ENCODE measurements around the gene USP49.

DNA sequence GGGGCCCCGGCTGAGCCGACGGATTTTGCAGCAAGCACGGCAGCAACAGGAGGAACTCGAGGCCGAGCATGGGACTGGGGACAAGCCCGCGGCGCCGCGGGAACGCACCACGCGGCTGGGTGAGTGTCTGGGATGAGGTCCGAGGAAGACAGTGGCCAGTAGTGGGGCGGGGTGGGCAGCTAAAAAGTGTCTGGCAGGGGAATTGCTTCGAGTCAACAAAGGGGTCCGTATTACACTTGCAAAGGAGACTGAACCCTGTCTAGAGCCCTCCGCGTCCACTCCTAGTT is 26.5 kb upstream of the USP49 start:
- TF ChIP-seq, protein P1, sequence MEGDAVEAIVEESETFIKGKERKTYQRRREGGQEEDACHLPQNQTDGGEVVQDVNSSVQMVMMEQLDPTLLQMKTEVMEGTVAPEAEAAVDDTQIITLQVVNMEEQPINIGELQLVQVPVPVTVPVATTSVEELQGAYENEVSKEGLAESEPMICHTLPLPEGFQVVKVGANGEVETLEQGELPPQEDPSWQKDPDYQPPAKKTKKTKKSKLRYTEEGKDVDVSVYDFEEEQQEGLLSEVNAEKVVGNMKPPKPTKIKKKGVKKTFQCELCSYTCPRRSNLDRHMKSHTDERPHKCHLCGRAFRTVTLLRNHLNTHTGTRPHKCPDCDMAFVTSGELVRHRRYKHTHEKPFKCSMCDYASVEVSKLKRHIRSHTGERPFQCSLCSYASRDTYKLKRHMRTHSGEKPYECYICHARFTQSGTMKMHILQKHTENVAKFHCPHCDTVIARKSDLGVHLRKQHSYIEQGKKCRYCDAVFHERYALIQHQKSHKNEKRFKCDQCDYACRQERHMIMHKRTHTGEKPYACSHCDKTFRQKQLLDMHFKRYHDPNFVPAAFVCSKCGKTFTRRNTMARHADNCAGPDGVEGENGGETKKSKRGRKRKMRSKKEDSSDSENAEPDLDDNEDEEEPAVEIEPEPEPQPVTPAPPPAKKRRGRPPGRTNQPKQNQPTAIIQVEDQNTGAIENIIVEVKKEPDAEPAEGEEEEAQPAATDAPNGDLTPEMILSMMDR (IDR thresholded peaks at IDR 0.05; ENCODE audit: insufficient read depth, low read length, poor library complexity, severe bottlenecking) = no peak
- TF ChIP-seq EZH2phosphoT487 (conservative IDR thresholded peaks at IDR 0.05; ENCODE audit: low read length) = no peak

All from SU-DHL-6 (cell line).